Hippocampal formation (tissue), 2 donors: ENCODE measurements around the gene PRIM2.
"Not testable (repeated sequence)": the region's sequence is repeated elsewhere in the genome, so short reads cannot be mapped to it uniquely, and the experiment has no call there.

Experiments used
- DNase-seq, 2 donors: peaks; one replicate each; lab custom pipeline; 2025; lab: John Stamatoyannopoulos, UW

PRIM2 gene

GRCh38 chr6:57505251-57505650 is 187.8 kb downstream of the PRIM2 start:
- not testable (repeated sequence) for DNase-seq

GRCh38 chr6:57510390-57510789 is 193.0 kb downstream of the PRIM2 start:
- DNase-seq, result not testable (repeated sequence)

- not testable (repeated sequence) for DNase-seq
Measured at GRCh38 chr6:57515171-57515570, 197.7 kb downstream of the PRIM2 start.

GRCh38 chr6:57515845-57516244 is 198.4 kb downstream of the PRIM2 start:
- not testable (repeated sequence) for DNase-seq

- not testable (repeated sequence) for DNase-seq
Measured at GRCh38 chr6:57516776-57517175, 199.3 kb downstream of the PRIM2 start.

- DNase-seq, result not testable (repeated sequence)
Measured at GRCh38 chr6:57519198-57519597, 201.8 kb downstream of the PRIM2 start.

- not testable (repeated sequence) for DNase-seq
Measured at GRCh38 chr6:57521085-57521484, 203.7 kb downstream of the PRIM2 start.

GRCh38 chr6:57523221-57523620 is 205.8 kb downstream of the PRIM2 start:
- DNase-seq, result not testable (repeated sequence)

GRCh38 chr6:57529755-57530154 is 212.3 kb downstream of the PRIM2 start:
- not testable (repeated sequence) for DNase-seq

- not testable (repeated sequence) for DNase-seq
Measured at GRCh38 chr6:57532660-57533059, 215.2 kb downstream of the PRIM2 start.

GRCh38 chr6:57535121-57535520 is 217.7 kb downstream of the PRIM2 start:
- DNase-seq, result not testable (repeated sequence)

- peak in 1 of 2 donors; percentile 8 for DNase-seq
Measured at GRCh38 chr6:57535994-57536393, 218.6 kb downstream of the PRIM2 start.

- not testable (repeated sequence) for DNase-seq
Measured at GRCh38 chr6:57537916-57538315, 220.5 kb downstream of the PRIM2 start.

GRCh38 chr6:57551961-57552360 is 234.5 kb downstream of the PRIM2 start:
- DNase-seq, result not testable (repeated sequence)

- not testable (repeated sequence) for DNase-seq
Measured at GRCh38 chr6:57557855-57558254, 240.4 kb downstream of the PRIM2 start.

- not testable (repeated sequence) for DNase-seq
Measured at GRCh38 chr6:57559170-57559569, 241.7 kb downstream of the PRIM2 start.

GRCh38 chr6:57562233-57562632 is 244.8 kb downstream of the PRIM2 start:
- DNase-seq, result not testable (repeated sequence)

GRCh38 chr6:57572119-57572518 is 254.7 kb downstream of the PRIM2 start:
- DNase-seq, result not testable (repeated sequence)

GRCh38 chr6:57572844-57573243 is 255.4 kb downstream of the PRIM2 start:
- not testable (repeated sequence) for DNase-seq

- not testable (repeated sequence) for DNase-seq
Measured at GRCh38 chr6:57577023-57577422, 259.6 kb downstream of the PRIM2 start.

- not testable (repeated sequence) for DNase-seq
Measured at GRCh38 chr6:57579489-57579888, 262.1 kb downstream of the PRIM2 start.

- not testable (repeated sequence) for DNase-seq
Measured at GRCh38 chr6:57581586-57581985, 264.2 kb downstream of the PRIM2 start.

- DNase-seq, result not testable (repeated sequence)
Measured at GRCh38 chr6:57601105-57601504, 283.7 kb downstream of the PRIM2 start.

GRCh38 chr6:57605303-57605702 is 287.9 kb downstream of the PRIM2 start:
- not testable (repeated sequence) for DNase-seq
